ENCODE results near the gene QPCT.
"Not testable (repeated sequence)": the region's sequence is repeated elsewhere in the genome, so short reads cannot be mapped to it uniquely, and the experiment has no call there.

QPCT gene

DNA sequence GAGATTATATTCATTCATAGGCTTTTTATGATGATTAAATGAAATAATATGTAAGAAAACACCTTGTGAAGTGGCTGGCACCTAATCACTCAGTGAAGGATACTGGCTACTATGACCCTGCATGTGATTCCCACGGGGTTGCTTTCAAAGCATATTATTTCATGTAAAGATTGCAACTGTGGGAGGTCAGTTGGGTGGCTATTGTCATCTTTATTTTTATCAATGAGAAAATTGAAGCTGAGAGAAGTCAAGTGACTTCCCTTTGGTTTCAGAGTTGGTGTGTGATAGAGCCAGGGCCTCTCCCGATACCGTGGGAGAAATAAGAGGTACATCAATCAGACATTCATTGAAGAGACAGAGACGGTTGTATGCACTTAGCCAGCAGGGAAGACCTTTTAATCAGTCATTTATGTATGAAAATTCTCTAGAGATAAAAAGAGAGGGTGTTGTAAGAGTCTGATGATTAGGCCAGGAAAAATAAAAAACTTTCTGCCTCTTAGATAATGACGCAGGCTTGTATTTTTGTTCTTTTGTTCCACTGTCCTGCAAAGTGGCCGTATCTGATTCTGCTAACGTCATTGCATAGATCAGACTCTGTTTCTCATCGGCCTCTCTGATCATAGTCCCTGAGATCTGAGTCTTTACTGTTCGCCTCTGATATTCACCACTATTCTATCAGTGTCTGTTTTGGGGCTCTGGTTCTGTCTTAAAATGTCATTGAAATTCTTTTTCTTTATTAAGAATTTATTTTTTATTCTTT is 50.5 kb downstream of the QPCT start:
- DNase-seq: no peak

DNA sequence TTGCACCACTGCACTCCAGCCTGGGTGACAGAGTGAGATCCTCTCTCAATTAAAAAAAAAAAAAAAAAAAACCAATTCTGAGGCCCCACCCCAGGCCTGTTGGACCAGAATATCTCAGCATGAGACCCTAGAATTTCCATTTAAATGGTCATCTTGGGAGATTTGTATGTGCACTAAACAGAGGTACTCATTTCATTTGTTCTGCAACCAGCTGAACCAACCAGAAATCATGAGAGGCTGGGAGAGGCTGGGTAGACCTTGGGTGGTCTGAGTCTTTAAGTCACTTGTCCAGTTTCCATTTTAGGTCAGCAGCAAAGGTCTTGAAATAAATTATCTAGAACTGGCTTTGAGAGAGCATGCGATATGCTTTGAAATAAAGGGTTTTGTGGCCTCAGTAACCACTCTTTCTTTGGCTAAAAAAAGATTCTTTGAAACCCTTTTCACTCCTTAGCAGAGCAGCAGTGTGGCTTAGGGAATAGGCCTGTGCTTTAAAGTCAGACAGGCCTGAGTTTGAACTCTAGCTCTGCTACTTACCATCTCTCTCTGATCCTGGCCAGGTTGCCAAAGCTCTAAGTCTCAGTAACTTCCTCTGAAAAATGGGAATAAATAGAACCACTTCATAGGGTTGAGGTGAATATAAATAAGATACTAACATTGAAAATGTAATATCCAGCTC is 52.6 kb downstream of the QPCT start:
- no peak for DNase-seq

DNA sequence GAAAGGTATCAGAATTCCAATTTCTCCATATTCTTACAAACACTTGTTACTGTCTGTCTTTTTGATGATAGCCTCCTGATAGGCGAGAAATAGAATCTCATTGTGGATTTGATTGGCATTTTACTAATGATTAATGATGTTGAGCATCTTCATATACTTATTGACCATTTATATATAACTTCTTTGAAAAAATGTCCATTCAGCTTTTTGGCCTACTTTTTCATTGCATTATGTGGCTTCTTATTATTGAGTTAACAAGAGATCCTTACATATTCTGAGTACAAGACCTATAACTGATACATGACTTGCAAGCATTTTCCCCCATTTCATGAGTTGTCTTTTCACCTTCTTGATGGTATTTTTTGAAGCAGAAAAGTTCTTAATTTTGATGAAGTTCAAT is 54.6 kb downstream of the QPCT start:
- DNase-seq: no peak

DNA sequence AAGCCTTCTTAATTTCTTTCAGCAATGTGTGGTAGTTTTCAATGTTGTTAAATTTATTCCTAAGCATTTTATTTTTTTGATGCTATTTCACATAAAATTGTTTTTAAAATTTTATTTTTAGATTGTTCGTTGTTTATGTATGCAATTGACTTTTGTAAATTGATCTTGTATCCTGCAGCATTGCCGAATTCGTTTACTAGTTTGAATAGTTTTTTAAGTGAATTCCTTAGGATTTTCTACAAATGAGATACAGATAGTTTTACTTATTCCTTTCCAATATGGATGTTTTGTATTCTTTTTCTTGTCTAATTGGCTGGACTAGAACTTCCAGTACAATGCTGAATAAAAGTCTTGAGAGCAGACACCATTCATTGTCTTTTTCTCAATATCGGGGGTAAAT is 55.6 kb downstream of the QPCT start:
- DNase-seq: no peak

DNA sequence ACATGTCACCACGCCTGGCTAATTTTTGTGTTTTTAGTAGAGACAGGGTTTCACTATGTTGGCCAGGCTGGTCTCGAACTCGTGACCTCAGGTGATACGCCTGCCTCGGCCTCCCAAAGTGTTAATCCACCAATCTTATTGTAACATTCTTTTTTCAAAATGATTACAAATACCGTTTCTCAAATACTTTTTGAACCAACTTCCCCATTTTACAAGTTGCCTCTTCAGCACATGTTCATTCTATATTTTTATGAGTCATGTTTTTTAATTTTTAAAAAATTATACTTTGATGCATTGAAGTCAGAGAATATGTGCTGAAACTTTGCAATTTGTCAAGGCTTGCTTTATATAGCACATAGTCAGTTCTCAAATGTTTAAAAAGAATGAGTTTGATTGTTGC is 58.2 kb downstream of the QPCT start:
- no peak for DNase-seq

DNA sequence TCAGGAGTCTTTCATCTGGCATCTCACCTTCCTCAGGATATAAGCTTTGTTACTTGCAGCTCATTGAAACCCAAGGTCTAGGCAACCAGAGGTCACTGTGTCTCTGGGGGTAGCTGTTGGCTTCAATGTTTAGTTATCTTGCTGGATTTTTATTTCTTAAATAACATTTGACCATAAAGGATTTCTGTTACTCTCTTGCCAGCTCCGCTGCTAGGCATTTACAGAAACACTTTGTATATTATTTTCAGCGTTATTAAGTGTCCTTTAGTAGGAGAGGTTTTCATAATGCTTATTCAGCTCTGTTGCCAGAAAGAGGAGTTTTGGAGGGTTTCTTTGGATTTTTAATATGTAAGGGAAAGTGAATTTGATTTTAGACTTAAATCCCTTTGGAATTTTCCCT is 61.4 kb downstream of the QPCT start:
- DNase-seq: no peak

DNA sequence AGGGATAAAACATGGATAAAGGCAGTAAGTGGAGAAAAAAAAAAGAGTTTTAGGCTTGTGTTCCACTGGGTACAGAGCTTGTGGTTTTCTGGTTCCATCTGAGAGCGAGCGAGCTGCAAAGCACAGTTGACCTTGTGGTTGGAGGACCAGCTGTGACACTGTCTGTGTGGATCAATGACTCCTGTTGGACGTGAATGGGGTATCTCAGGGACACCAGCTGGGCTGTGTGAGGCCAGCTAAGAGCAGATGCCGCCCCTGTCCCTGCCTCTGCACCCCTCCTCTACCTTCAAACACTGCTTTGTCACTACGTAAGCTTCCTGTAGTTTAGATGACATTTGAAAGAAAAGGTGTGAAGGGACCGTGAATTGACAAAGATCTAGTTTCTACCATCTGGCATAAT is 67.8 kb downstream of the QPCT start:
- DNase-seq: no peak

DNA sequence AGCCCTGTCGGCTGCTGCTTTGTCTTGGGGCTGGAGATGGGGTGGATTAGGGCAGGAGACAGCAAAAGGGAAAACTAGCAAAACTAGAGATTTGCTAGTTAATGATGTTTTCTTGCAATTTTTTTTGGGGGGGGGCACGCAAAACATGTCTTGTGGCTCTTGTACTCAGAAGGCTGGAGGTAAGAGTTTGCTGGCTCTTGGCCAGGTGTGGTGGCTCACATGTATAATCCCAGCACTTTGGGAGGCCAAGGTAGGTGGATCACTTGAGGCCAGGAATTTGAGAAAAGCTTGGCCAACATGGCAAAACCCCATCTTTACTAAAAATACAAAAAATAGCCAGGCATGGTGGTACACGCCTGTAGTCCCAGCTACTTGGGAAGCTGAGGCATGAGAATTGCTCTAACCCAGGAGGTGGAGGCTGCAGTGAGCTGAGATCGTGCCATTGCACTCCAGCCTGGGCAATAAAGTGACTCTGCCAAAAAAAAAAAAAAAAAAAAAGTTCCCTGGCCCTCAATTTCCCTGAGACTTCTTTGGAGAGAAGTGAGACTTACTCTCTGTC is 69.6 kb downstream of the QPCT start:
- DNase-seq: not testable (repeated sequence)

DNA sequence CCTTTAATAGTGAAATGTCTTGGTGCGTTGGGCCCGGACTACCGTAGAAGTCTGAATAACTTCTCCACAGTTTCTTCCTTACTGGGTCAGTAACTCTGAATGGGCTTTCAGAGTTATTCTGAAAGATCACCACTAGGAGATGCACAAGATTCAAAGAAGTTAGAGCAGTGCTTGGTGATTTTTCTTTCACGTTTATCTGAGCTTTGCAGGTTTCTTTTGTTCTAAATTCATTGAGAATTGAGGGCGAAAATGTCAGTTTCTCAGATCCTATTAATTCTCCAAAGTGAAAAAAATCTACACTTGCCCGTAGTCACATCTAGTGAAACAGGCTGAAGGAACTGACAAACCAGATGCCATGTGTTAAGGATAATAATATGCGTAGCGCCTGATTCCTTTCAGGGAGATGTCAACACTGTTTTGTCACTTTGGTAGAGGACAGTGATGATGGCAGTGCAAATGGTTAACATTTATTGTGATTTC is 70.1 kb downstream of the QPCT start:
- no peak for DNase-seq

DNA sequence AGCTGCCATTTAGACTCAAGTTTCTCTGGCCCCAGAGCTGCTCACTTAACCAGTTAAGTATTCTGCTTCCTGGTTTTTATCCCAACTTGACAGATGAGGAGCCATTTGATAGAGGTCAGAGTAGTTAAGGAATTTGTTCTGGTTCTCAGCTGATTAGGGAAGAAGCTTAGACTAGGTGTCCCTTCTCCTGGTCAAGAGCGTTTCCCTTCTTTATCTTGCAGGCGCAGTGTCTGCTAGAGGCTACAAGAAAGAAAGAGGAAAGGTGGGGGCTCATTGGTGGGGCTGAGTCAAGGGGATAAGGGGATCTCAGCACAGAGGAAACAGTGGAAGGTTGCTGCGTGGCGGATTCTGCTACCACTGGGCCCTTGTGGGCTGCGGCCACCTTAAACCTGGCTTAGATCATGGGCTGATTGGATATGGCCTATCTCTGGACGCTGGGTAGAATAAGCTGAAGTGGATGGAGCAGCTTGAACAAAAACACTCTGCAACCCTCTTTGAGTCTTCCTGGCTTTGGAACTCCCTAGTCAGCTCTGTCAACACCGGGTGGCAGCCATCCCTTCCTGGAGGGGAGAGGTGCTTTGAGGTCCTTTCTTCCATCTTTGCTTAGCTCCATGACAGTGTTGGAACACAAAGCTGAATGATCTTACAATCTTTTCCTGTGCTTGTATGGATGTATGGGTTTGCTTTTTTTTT is 70.8 kb downstream of the QPCT start:
- no peak for DNase-seq

DNA sequence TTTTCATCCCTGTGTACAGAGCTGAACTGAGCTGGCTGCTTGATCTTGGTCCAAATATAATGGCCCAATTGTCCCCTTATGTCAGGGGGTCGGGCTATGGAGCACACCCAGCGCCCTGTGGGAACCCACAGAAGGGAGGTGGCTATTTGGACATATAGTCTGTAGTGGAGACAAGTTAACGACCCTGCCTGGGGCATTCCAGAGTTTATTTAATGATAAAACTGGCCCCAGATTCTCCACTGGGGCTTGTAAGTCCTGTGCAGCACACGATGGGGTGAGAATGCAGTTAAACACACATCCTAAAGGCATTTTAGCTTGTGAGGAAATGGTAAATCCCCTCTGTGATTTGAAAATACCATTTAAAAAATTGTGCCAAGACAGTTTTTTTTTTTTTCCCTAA is 72.9 kb downstream of the QPCT start:
- no peak for DNase-seq

DNA sequence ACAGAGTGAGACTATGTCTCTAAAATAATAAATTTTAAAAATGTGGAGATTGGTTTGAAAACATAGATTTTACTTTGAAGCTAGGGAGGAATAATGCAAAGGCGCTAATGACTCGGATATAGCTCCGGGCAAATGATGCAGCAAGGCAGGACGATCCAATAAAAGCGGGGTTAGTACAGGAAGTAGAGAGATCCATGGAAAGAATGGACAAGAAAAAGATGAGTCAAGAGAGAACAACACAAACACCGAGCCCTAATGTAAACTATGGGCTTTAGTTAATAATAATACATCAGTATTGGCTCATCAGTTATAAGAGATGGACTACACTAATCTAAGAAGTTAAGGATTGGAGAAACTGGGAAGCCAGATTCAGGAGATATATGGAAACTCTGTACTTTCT is 74.5 kb downstream of the QPCT start:
- DNase-seq: no peak

DNA sequence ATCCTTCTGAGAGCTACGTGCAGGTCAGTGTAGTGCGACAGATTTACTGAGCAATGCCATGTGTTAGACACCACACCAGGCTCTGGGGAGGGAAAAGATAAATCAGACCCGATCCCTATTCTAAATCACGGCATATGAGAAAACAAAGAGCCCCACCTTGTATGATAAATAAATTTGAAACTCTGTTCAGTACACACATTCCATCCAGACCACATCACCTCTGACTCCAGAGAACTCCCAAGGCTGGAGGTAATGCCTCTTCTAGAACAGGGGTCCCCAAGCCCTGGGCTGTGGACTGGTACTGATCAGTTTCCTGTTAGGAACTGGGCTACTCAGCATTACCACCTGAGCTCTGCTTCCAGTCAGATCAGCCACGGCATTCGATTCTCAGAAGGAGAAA is 77.3 kb downstream of the QPCT start:
- DNase-seq: no peak

DNA sequence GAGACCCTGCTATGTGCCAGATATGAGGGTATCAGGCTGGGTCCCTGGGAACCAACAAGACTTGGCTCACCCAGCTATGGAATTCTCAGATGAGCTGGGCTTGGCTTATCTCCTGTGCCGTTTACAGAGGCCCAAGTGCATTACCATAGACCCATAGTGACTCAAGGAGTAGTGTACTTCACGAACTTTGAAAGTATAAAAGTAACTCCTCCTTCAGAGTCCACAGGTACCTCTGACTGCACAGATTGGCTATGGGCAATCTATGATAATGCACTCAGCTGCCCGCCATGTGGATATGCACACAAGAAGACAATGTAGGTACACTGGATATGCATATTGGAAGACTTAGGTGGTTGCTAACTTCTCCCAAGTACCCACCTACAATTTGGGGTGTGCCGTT is 78.4 kb downstream of the QPCT start:
- no peak for DNase-seq
